Cardiac fibroblast (primary cell): ENCODE measurements around the gene PSMA4.
"Not testable (repeated sequence)": the region's sequence is repeated elsewhere in the genome, so short reads cannot be mapped to it uniquely, and the experiment has no call there.

Source experiments
- DNase-seq, 2 donors: peaks; one replicate each; pipeline versions ENCODE4 v3.0.0 to v3.0.0-alpha.2; 2010; ENCODE audit warnings: low read depth in 2 of 2
- H3K4me3 ChIP-seq, 2 donors: replicated peaks in 1 of 2; 1 replicate in 1 of 2; 2 replicates in 1 of 2; pipeline ENCODE4 v1.5.1; 2011; ENCODE audit warnings: low read depth in 2 of 2, low read length in 2 of 2, mild to moderate bottlenecking in 2 of 2, moderate library complexity in 1 of 2
- TF ChIP-seq, protein P1 (sequence below): IDR thresholded peaks from one replicate; pipeline ENCODE4 v1.5.1; 2011; ENCODE audit warnings: low read depth, mild to moderate bottlenecking, low read length, inconsistent platforms

Gene PSMA4

DNA sequence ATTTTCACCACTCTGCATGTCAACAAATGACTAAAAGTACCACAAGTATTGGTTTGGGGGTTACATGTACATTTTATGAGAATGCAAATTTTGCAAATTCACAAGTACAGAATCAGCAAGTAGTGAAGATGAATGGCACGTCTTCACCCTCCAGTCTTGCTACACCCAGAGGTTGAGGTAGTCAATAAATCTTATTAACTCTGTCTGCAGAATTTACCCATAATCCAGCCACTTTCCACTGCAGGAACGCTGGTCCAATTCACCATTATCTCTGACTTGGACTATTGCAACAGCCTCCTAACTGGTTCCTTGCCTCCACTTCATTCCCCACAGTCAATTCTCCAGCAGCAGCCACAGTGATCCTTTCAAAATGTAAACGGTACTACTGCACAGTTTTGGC lies 10.6 kb downstream of the PSMA4 start:
- no peak overlapping the region for H3K4me3 ChIP-seq
- TF ChIP-seq, protein P1, sequence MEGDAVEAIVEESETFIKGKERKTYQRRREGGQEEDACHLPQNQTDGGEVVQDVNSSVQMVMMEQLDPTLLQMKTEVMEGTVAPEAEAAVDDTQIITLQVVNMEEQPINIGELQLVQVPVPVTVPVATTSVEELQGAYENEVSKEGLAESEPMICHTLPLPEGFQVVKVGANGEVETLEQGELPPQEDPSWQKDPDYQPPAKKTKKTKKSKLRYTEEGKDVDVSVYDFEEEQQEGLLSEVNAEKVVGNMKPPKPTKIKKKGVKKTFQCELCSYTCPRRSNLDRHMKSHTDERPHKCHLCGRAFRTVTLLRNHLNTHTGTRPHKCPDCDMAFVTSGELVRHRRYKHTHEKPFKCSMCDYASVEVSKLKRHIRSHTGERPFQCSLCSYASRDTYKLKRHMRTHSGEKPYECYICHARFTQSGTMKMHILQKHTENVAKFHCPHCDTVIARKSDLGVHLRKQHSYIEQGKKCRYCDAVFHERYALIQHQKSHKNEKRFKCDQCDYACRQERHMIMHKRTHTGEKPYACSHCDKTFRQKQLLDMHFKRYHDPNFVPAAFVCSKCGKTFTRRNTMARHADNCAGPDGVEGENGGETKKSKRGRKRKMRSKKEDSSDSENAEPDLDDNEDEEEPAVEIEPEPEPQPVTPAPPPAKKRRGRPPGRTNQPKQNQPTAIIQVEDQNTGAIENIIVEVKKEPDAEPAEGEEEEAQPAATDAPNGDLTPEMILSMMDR, result no peak

DNA sequence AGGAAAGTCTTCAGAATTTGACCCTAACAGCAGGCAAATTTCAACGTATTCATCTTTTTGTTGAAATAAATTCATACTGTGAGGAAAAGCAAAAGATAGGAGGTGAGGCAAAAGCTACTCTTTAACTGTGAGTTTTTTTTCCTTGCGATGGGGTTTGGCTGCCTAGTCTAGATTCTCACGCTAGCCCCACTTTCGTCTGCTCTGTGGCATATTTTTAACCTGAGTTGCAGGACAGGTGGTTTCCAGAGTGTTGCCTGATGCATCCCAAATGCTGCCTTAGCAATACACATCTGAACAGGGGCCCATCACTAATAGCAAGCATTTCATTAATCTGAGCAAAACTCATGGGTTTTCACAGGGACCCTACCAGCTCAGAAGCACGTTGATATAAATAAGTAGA lies 11.7 kb downstream of the PSMA4 start:
- no peak overlapping the region for H3K4me3 ChIP-seq
- TF ChIP-seq, protein P1, result no peak
- no peak for DNase-seq

More for the DNA sequence above, 10.6 kb downstream of the PSMA4 start:
- DNase-seq, result no peak

DNA sequence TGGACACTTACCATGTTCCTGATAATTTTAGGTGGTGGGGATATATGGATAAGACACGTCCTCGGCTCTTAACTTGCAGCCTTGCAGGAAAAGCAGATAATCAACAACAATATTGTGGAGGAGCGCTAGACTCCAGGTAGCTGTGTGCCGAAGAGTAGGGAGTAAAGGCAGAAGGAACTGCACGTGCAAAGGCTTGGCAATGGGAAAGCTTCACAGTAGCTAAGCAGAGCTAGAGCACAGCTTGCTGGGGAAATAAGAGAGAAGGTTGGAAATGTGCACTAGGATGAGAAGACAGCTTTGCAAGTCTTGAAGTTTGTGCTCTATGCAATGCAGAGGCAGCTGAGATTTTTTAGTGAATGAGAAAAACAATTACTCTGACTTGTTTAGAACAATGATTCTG lies 12.4 kb downstream of the PSMA4 start:
- DNase-seq, result no peak
- H3K4me3 ChIP-seq, result no peak overlapping the region
- TF ChIP-seq, protein P1, result no peak

DNA sequence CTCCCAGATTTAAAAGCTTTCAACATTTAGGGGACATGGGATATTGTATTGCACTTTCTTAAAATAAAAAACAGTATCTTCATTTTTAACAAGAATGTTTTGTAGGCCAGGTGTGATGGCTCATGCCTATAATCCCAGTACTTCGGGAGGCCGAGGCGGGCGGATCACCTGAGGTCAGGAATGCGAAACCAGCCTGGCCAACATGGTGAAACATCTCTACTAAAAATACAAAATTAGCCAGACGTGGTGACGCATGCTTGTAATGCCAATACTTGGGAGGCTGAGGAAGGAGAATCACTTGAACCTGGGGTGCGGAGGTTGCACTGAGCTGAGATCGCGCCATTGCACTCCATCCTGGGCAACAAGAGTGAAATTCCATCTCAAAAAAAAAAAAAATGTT lies 20.0 kb downstream of the PSMA4 start:
- H3K4me3 ChIP-seq, DNase-seq: not testable (repeated sequence)

DNA sequence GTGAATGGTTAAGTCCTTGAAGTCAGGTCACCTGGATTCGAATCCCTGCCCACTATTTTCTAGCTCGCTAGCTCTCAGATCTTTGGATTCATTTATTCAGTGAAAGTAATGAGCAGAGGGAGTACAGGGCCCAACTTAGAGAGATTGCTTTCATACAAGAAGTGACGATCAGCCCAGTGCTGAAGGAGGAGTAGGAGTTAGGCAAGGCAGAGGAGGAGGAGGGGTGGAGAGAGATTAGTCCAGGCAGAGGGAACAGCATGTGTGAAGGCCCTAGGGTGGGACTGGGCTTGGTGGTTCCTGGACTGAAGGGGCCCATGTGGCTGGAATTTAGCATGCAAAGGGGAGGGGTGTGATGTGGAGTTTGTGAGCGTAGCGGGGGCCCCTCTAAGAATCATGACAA lies 21.2 kb downstream of the PSMA4 start:
- no peak overlapping the region for H3K4me3 ChIP-seq
- DNase-seq, result no peak
- TF ChIP-seq, protein P1, result no peak

DNA sequence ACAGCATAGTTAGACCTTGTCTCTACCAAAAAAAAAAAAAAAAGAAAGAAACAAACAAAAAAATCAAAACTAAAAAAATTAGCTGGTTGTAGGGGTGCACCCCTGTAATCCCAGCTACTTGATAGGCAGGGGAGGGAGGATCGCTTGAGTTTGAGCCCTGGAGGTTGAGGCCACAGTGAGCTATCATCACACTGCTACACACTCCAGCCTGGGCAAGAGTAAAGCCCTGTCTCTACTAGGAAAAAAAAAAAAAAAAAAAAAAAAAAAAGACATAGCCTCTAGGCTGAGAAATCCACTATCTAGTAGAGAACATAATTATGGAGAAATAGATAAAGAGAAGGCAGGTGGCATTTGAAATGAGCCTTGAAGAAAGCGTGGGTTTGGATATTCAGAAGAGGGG lies 22.8 kb downstream of the PSMA4 start:
- no peak for DNase-seq
- TF ChIP-seq, protein P1, result no peak
- H3K4me3 ChIP-seq, result no peak overlapping the region

DNA sequence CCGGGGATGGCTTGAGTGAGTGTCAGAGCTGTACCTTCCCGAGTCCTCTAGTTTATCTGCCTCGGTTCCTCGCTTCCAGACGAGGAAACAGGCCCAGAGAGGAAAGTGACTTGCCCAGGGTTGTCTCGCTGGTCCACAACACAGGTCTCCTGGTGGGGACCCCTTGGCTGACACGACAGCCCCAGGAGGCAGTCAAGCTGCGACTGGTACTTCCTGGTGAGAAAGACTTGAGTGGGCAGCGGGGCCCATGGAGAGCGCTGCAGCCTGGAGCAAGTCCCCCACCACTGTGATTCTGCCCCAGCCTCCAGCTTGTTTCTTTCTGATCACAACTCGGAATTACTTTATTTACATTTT lies 24.5 kb downstream of the PSMA4 start:
- TF ChIP-seq, protein P1, result no peak
- H3K4me3 ChIP-seq, result no peak overlapping the region

More for the DNA sequence above, 24.5 kb downstream of the PSMA4 start:
- DNase-seq, result no peak
